Measurements from ENCODE around the gene WNT4.

- TF ChIP-seq CTCF (IDR thresholded peaks at IDR 0.05) (no peak), POLR2AphosphoS5 (IDR thresholded peaks at IDR 0.05) (no peak), EP300 (IDR thresholded peaks at IDR 0.05) (no peak)
Observed at GRCh38 chr1:22184892-22185612, 42.2 kb upstream of the WNT4 start.
